ENCODE results near the gene PARD6G. TPM values are rescaled to one million over a fixed set of nuclear protein-coding genes. Genes with fewer than 3 reads are reported as not detected.

PARD6G gene
- total and polyA plus RNA-seq, 4 donors: 11.8 to 20.3 (median 18.2) TPM

DNA sequence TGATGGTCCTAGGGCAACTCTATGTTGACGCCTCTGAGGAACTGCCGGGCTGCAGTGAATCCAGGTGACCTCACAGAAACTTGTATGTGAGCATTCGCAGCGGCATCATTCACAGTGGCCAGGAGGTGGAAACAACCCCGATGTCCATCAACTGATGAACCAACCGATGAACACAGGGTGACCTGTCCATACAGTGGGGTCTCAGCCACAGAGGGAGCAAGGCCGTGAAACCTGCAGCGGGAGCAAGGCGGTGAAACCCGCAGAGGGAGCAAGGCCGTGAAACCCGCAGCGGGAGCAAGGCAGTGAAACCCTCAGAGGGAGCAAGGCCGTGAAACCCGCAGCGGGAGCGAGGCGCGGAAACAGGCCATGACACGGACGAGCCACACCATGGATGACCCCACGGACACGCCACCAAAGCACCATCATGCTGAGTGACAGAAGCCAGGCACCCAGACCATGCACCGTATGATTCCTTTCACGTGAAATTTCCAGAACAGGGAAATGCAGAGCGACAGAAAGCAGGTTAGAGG is 63.0 kb downstream of the PARD6G start:
- H3K4me1 ChIP-seq (ENCODE audit: control insufficient read depth, insufficient read depth, low read length): peaks cover 9% of the 10 kb centered on the region
- peaks cover 33% of the 10 kb centered on the region for H3K36me3 ChIP-seq (ENCODE audit: control insufficient read depth, insufficient read depth, low read length)
- DNase-seq (ENCODE audit: low read depth in 4 of 6, low spot score in 6 of 6): no peak
- no peaks in the 10 kb centered on the region for H3K9me3 ChIP-seq (ENCODE audit: control insufficient read depth, insufficient read depth, low read length)
- no peak overlapping the region for H3K4me3 ChIP-seq (ENCODE audit: low read depth, low read length)
- H3K27me3 ChIP-seq (ENCODE audit: control insufficient read depth, insufficient read depth, low read length): no peaks in the 10 kb centered on the region
- no peak overlapping the region for H3K27ac ChIP-seq (ENCODE audit: low read depth, low read length)
- WGBS (ENCODE audit: insufficient coverage): 94% methylated on average over 23 of the region's 26 CpGs

DNA sequence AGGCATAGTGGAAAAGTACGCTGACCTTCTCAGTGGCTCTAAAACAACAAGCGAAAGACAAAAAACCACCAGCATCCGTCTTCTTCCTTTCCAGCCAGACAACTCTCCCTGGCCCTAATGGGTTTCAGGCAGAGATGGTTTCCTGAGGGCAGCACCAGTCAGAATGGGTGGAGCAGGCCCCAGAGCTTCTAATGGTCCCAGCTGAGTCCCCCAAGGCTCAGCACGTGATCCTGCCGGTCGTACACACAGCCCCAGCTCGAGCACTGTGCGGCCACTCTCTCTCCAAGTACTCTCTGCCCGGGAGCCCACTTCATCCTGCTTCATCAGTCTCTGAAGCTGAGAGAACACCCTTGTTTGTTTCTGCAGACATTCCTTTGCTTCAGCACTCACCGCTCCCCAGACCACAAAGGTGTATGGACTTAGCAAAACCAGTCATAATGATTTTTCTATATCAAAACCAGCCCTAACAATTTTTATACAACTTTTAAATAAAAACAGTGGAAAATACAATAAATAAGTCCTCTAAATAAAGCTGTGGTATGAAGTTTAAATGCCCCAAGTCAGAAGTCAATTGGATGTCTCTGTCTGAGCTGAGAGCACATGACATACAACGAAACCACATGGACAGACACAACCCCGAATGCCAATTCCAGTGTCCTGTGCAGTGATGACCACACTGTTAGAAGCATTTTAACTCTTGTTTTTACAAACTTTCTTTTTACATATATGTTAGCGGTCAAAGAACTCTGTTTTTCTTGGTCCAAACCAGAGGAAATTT is 63.9 kb downstream of the PARD6G start:
- 58% methylated on average over 11 of the region's 13 CpGs for WGBS (ENCODE audit: insufficient coverage)
- DNase-seq (ENCODE audit: low read depth in 4 of 6, low spot score in 6 of 6): no peak
- no peak overlapping the region for H3K27ac ChIP-seq (ENCODE audit: low read depth, low read length)

DNA sequence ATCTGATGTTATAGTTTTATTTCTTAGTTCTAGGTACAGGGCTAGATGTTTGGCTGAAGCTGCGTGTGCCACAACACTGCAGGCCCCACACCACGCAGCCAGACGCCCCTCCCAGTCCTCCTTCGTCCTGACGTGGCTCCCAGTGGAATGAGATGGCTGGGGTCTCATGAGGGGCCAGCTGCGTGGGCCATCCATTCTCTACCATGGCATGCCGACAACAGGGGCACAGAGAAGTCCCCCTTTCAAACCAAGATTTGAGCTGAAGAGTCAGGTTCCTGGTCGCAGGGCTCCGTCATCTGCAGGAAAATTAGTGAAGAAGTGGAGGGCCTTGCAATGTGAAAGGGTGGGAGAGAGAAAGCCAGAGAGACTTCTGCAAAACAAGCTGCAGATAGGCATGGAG is 64.5 kb downstream of the PARD6G start:
- peaks cover 31% of the 10 kb centered on the region for H3K36me3 ChIP-seq (ENCODE audit: control insufficient read depth, insufficient read depth, low read length)
- no peak for DNase-seq (ENCODE audit: low read depth in 4 of 6, low spot score in 6 of 6)
- WGBS (ENCODE audit: insufficient coverage): 80% methylated on average over 8 of the region's 9 CpGs
- no peaks in the 10 kb centered on the region for H3K27me3 ChIP-seq (ENCODE audit: control insufficient read depth, insufficient read depth, low read length)
- no peak overlapping the region for H3K27ac ChIP-seq (ENCODE audit: low read depth, low read length)
- H3K4me3 ChIP-seq (ENCODE audit: low read depth, low read length): no peak overlapping the region
- H3K9me3 ChIP-seq (ENCODE audit: control insufficient read depth, insufficient read depth, low read length): no peaks in the 10 kb centered on the region
- peaks cover 9% of the 10 kb centered on the region for H3K4me1 ChIP-seq (ENCODE audit: control insufficient read depth, insufficient read depth, low read length)

More for the DNA sequence above, 63.9 kb downstream of the PARD6G start:
- Histone ChIP-seq H3K4me3 (ENCODE audit: low read depth, low read length) (no peak overlapping the region), H3K27me3 (ENCODE audit: control insufficient read depth, insufficient read depth, low read length) (no peaks in the 10 kb centered on the region), H3K9me3 (ENCODE audit: control insufficient read depth, insufficient read depth, low read length) (no peaks in the 10 kb centered on the region), H3K4me1 (ENCODE audit: control insufficient read depth, insufficient read depth, low read length) (peaks cover 9% of the 10 kb centered on the region), H3K36me3 (ENCODE audit: control insufficient read depth, insufficient read depth, low read length) (peaks cover 31% of the 10 kb centered on the region)

DNA sequence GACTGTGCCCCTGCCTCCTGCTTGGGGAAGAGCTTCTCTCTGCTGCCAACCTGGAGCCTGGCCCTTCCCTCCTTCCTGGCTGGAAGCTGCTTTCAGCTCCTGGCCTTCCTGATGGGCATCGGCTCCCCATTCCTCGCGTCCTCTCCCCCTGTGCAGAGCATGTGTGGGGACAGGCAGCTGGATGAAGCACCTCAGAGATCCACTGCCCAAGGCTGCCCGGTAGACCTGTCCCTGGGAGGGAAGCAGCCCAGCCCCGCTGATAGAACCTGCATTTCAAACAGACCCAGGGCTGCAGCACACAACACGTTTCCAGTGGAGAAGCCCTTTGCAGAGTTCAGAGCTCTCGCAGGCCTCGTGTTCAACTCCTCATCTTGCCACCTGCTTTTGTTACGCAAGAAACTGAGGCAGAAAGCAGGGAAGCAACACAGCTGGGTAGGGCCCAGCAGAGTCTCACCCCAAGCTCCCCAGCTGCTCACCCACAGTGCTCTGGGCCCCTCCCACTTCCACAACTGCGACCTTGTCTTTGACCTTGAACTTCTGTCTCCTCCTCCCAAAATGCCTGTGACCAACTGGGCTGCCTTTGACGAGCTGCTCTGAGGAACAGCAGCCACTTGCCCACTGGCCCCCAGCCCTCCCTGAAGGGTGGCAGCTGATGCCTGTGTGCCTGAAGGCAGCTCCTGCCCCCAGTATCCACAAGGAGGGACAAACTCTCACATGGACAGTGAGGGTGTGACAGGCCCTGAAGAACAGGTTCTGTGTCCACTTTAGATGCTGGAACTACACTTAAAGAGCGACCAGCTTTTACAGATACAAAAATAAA is 65.5 kb downstream of the PARD6G start:
- H3K27ac ChIP-seq (ENCODE audit: low read depth, low read length): no peak overlapping the region

DNA sequence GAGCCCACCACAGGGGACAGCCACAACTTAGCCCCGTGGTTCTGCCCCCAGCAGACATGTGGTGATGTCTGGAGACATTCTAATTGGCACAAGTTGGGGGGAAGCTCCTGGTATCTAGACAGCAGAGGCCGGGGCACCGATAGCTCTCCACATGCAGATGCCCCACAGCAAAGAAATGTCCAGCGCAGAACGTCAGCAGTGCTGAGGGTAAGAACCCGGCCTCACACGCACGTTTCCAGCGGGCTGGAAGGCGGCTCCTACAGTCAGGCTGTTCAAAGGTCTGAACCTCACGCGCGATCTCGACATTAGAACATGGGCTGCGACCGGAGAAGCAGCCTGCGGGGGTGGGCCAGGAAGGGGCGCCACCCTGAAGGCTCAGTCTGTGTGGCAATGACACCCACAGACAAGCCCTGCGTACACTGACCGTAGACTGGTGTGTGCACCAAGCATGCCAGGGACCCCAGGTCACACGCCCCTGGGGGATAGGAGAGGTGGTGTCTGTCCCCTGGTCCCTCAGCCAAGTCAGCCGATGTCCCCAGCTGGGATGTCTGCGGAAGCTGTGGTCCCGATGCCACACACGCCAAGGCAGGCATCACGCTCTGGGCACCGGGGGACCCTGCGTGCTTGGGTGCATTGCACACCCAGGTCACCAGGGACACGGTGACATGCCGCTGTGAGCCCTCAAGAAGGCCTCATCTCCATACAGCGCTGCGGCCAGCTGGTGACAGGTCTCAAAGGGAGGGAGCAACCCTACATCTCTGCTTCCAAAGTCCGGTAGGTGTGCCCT is 66.3 kb downstream of the PARD6G start:
- no peaks in the 10 kb centered on the region for H3K9me3 ChIP-seq (ENCODE audit: control insufficient read depth, insufficient read depth, low read length)
- no peak for DNase-seq (ENCODE audit: low read depth in 4 of 6, low spot score in 6 of 6)
- no peak overlapping the region for H3K27ac ChIP-seq (ENCODE audit: low read depth, low read length)
- peaks cover 19% of the 10 kb centered on the region for H3K4me1 ChIP-seq (ENCODE audit: control insufficient read depth, insufficient read depth, low read length)
- peaks cover 33% of the 10 kb centered on the region for H3K36me3 ChIP-seq (ENCODE audit: control insufficient read depth, insufficient read depth, low read length)
- WGBS (ENCODE audit: insufficient coverage): 90% methylated on average over 32 of the region's 33 CpGs
- H3K4me3 ChIP-seq (ENCODE audit: low read depth, low read length): no peak overlapping the region
- no peaks in the 10 kb centered on the region for H3K27me3 ChIP-seq (ENCODE audit: control insufficient read depth, insufficient read depth, low read length)

More for the DNA sequence above, 65.5 kb downstream of the PARD6G start:
- H3K4me3 ChIP-seq (ENCODE audit: low read depth, low read length): no peak overlapping the region
- peaks cover 12% of the 10 kb centered on the region for H3K4me1 ChIP-seq (ENCODE audit: control insufficient read depth, insufficient read depth, low read length)
- WGBS (ENCODE audit: insufficient coverage): 73% methylated on average over 11 of the region's 12 CpGs
- no peaks in the 10 kb centered on the region for H3K27me3 ChIP-seq (ENCODE audit: control insufficient read depth, insufficient read depth, low read length)
- H3K9me3 ChIP-seq (ENCODE audit: control insufficient read depth, insufficient read depth, low read length): no peaks in the 10 kb centered on the region
- DNase-seq (ENCODE audit: low read depth in 4 of 6, low spot score in 6 of 6): no peak
- H3K36me3 ChIP-seq (ENCODE audit: control insufficient read depth, insufficient read depth, low read length): peaks cover 31% of the 10 kb centered on the region

DNA sequence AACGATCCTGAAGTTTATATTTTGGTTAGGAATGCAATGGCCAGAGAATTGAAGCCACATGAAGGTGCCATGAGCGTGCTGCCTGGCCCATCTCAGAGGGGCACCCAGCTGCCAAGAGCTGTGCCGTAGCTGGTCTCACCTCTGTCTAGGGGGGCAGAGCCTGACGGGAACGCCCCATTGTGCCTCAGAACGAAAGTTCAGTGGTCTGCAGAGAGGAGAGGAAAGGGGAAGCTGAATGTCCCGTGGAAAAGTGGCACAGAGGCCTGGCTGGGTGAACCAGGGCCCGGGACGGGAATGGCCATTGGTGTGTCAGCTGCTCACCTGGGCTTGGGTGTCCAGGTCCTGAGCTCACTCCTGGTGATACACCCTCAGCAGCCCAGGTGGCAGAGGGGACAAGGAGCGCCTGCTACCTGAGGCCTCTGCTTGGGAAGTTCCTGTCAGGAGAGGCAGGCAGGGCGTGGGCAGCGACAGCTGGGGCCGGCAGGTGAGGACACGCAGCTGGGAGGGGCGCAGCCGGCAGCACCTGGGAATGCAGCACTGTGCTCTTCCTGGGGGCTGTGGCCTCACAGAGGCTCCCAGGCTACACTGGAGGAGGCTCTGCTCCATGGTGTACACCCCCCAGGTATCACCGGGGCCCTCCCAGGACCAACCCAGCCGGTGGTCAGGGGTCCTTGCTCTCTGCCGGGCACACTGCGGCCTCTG is 67.3 kb downstream of the PARD6G start:
- H3K36me3 ChIP-seq (ENCODE audit: control insufficient read depth, insufficient read depth, low read length): peaks cover 33% of the 10 kb centered on the region
- H3K4me1 ChIP-seq (ENCODE audit: control insufficient read depth, insufficient read depth, low read length): peaks cover 19% of the 10 kb centered on the region
- no peaks in the 10 kb centered on the region for H3K9me3 ChIP-seq (ENCODE audit: control insufficient read depth, insufficient read depth, low read length)
- no peaks in the 10 kb centered on the region for H3K27me3 ChIP-seq (ENCODE audit: control insufficient read depth, insufficient read depth, low read length)
- H3K4me3 ChIP-seq (ENCODE audit: low read depth, low read length): no peak overlapping the region
- whole genome bisulfite sequencing (ENCODE audit: insufficient coverage): 95% methylated on average over 20 of the region's 20 CpGs
- no peak overlapping the region for H3K27ac ChIP-seq (ENCODE audit: low read depth, low read length)
- DNase-seq (ENCODE audit: low read depth in 4 of 6, low spot score in 6 of 6): no peak

DNA sequence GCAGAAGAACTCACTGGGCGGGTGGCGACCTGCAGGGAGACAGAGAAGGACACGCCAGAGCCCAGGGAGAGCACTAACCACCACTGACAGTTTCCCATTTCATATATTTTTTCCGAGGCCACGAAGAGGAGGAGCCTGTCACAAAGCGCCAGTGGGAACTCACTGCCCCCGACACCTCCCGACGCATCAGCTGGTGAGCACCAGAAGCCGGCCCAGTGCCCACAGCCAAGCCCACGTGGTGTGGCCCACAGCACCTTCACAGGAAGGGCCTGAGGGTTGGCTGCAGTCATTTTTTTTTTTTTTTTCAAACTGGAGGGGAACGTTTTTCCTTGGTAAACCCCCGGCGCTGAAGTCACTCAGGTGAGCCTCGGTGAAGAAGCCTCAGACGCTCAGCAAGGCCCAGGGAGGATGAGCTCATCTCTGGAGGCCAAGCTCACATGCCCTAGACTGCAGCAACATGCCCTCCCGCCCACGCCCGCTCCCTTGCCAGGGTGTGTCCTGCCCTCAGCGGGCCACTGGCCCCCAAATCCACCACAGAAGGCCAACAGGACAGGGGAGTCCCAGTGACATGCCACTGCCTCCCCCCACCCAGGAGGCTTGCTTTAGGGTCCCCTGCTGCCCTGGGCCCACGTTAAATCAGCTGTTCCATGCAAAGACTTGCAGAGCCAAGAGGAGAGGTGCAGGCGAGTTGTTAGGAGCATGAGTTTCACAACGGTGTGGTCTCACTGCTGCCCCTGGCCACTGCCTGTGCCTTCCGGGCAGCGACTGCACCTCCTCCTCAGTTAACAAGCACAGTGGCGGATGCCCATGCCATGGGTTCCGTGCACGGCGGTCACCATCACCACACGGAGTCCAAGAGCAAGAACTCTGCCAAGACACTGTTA is 68.1 kb downstream of the PARD6G start:
- Histone ChIP-seq H3K27me3 (ENCODE audit: control insufficient read depth, insufficient read depth, low read length) (no peaks in the 10 kb centered on the region), H3K4me1 (ENCODE audit: control insufficient read depth, insufficient read depth, low read length) (peaks cover 19% of the 10 kb centered on the region), H3K27ac (ENCODE audit: low read depth, low read length) (no peak overlapping the region), H3K36me3 (ENCODE audit: control insufficient read depth, insufficient read depth, low read length) (peaks cover 33% of the 10 kb centered on the region), H3K9me3 (ENCODE audit: control insufficient read depth, insufficient read depth, low read length) (no peaks in the 10 kb centered on the region), H3K4me3 (ENCODE audit: low read depth, low read length) (no peak overlapping the region)
- 90% methylated on average over 22 of the region's 30 CpGs for WGBS (ENCODE audit: insufficient coverage)
- DNase-seq (ENCODE audit: low read depth in 4 of 6, low spot score in 6 of 6): no peak

DNA sequence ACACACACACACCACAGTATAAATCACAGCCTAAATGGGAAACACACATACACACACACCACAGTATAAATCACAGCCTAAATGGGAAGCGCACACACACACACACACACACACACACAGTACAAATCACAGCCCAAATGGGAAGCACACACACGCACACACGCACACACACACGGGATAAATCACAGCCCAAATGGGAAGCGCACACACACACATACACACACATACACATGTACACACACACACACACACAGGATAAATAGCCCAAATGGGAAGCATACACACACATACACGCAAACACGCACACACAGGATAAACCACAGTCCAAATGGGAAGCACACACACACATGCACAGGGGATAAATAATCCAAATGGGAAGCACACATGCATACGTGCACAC is 70.2 kb downstream of the PARD6G start:
- 90% methylated on average over 8 of the region's 8 CpGs for WGBS (ENCODE audit: insufficient coverage)
- no peaks in the 10 kb centered on the region for H3K27me3 ChIP-seq (ENCODE audit: control insufficient read depth, insufficient read depth, low read length)
- H3K27ac ChIP-seq (ENCODE audit: low read depth, low read length): no peak overlapping the region
- H3K36me3 ChIP-seq (ENCODE audit: control insufficient read depth, insufficient read depth, low read length): peaks cover 33% of the 10 kb centered on the region
- no peaks in the 10 kb centered on the region for H3K9me3 ChIP-seq (ENCODE audit: control insufficient read depth, insufficient read depth, low read length)
- DNase-seq (ENCODE audit: low read depth in 4 of 6, low spot score in 6 of 6): no peak
- H3K4me3 ChIP-seq (ENCODE audit: low read depth, low read length): no peak overlapping the region
- H3K4me1 ChIP-seq (ENCODE audit: control insufficient read depth, insufficient read depth, low read length): peaks cover 19% of the 10 kb centered on the region

All from spinal cord (tissue), 10 donors.